Lower leg skin (tissue), 4 donors: ENCODE data around the gene NKD1. TPM values are rescaled to one million over a fixed set of nuclear protein-coding genes. Genes with fewer than 3 reads are reported as not detected.
A peak's percentile ranks its signal among the peaks of the same experiment; 100 is the strongest.

Experiments used
- DNase-seq, 2 donors: peaks; one replicate each; pipeline ENCODE4 v3.0.0-alpha.2; 2019; ENCODE audit warnings: low spot score in 2 of 2
- H3K4me3 ChIP-seq: fragments of 200-600 bp; sonication (generic); 2 replicates; pipeline ENCODE4 v1.5.1; 2017; ENCODE audit warnings: mild to moderate bottlenecking, low read depth; ENCODE audit not compliant: poor library complexity, severe bottlenecking
- CTCF ChIP-seq, 3 donors: fragments of 450-650 bp; IDR thresholded peaks; one replicate each; pipeline ENCODE4 v1.5.1; 2016; ENCODE audit warnings: antibody characterized with exemption in 3 of 3, mild to moderate bottlenecking in 3 of 3, moderate library complexity in 2 of 3
- POLR2A ChIP-seq, 2 donors: fragments of 450-650 bp; IDR thresholded peaks; one replicate each; pipeline ENCODE4 v1.6.1; 2016 to 2017; ENCODE audit warnings: antibody characterized with exemption in 2 of 2, mild to moderate bottlenecking in 1 of 2, moderate library complexity in 1 of 2
- WGBS, 2 donors: methylation state at CpG; one replicate each; pipeline ENCODE4 v1.1.5; 2018; 5-methylcytosine and 5-hydroxymethylcytosine counted together
- intact Hi-C: fragments of 100-400 bp; cut with DNase I; formaldehyde crosslinking; loops from one replicate; pipeline ENCODE4 v1.15.0; 2023; ENCODE audit warnings: low total_unique reads
- total RNA-seq, 4 donors: library from RNA; depleted of rRNA; stranded (reverse); fragments of >200 nt; gene quantifications; one replicate each; pipeline ENCODE4 v1.1.0, GENCODE V29; 2016

Gene NKD1
- total RNA-seq = 10 to 100 TPM in 1 of 4 donors, 1 to 10 TPM in 3; 5.1 to 15.2 (median 7.2) TPM

GRCh38 chr16:50548125-50548908, at the start of gene NKD1:
NKD1 (plus strand) TSS chr16:50548396; CDS start chr16:50548554, 158 bp downstream.
- peak; percentile 43 to 91 for DNase-seq
- WGBS, 2 donors = 1 to 2% methylated on average over 23 to 39 of the region's 113 CpGs
- TF ChIP-seq POLR2A (IDR thresholded peaks at IDR 0.05) (no peak), CTCF (IDR thresholded peaks at IDR 0.05) (no peak)
- intact Hi-C loops = no loop called here
- H3K4me3 ChIP-seq = peak within 1 kb of the TSS; percentile 77

GRCh38 chr16:50498431-50499155, 49.6 kb upstream of the NKD1 start:
- 45 to 50% methylated on average over 12 of the region's 12 CpGs for WGBS, 2 donors
- DNase-seq = peak in 1 of 2 donors; percentile 74

GRCh38 chr16:50499254-50499653, 48.9 kb upstream of the NKD1 start:
- intact Hi-C loops = no loop called here
- TF ChIP-seq CTCF (IDR thresholded peaks at IDR 0.05) = no peak
- TF ChIP-seq POLR2A (IDR thresholded peaks at IDR 0.05) = no peak
- peak in 1 of 2 donors; percentile 62 for DNase-seq
- no peak overlapping the region for H3K4me3 ChIP-seq
- 48 to 93% methylated on average over 2 of the region's 2 CpGs for WGBS, 2 donors

More at GRCh38 chr16:50498431-50499155, 49.6 kb upstream of the NKD1 start:
- intact Hi-C loops = no loop called here
- TF ChIP-seq CTCF (IDR thresholded peaks at IDR 0.05) = no peak
- TF ChIP-seq POLR2A (IDR thresholded peaks at IDR 0.05) = no peak
- H3K4me3 ChIP-seq = no peak overlapping the region

GRCh38 chr16:50500171-50500874, 47.9 kb upstream of the NKD1 start:
- TF ChIP-seq CTCF (IDR thresholded peaks at IDR 0.05) (no peak), POLR2A (IDR thresholded peaks at IDR 0.05) (no peak)
- no peak overlapping the region for H3K4me3 ChIP-seq
- DNase-seq = peak in 1 of 2 donors; percentile 68
- WGBS, 2 donors = 89 to 91% methylated on average over 7 of the region's 7 CpGs
- intact Hi-C loops = no loop called here

GRCh38 chr16:50501251-50501650, 46.9 kb upstream of the NKD1 start:
- no peak overlapping the region for H3K4me3 ChIP-seq
- intact Hi-C loops = no loop called here
- peak in 1 of 2 donors; percentile 45 for DNase-seq
- 77 to 81% methylated on average over 2 of the region's 2 CpGs for WGBS, 2 donors
- no peak for TF ChIP-seq CTCF (IDR thresholded peaks at IDR 0.05)
- TF ChIP-seq POLR2A (IDR thresholded peaks at IDR 0.05) = no peak
